CD4-positive, alpha-beta T cell treated with Interleukin-15 for 1 hour (primary cell): ENCODE data around the gene PPP1R9A.
"Not testable (repeated sequence)": the region's sequence is repeated elsewhere in the genome, so short reads cannot be mapped to it uniquely, and the experiment has no call there.

ENCODE experiments used
- DNase-seq: peaks from one replicate; pipeline ENCODE4 v3.0.0-alpha.2; 2020

The PPP1R9A gene

DNA sequence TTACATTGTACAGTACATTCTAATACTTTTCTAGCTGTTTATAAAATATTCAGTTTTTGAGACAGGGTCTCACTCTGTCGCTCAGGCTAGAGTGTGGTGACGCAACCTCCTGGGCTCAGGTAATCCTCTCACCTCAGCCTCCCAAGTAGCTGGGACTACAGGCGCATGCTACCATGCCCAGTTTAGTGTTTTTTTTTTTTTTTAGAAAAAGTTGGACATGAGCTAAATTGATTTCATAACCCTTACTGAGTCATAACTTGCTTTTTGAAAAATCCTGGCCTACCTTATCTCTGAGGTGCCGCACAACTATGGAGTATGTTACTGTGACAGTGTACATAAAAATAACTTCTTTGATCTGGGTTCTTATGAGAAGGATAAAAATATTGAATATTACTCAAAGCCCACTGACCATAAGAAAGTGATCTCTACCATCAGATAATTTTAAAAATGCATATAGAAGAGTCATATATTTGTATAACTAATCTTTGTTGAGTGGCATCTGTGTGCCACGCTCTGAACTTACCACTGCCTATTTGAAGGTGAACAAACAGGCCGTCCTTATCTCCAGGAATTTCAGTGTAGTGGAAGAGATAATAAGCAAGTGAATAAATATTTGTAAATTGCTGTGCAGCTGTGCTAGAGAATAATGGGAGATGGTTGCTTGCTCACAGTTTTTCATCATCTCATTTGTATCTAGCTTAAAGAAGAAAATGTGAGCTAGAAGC lies 73.2 kb downstream of the PPP1R9A start:
- no peak for DNase-seq

DNA sequence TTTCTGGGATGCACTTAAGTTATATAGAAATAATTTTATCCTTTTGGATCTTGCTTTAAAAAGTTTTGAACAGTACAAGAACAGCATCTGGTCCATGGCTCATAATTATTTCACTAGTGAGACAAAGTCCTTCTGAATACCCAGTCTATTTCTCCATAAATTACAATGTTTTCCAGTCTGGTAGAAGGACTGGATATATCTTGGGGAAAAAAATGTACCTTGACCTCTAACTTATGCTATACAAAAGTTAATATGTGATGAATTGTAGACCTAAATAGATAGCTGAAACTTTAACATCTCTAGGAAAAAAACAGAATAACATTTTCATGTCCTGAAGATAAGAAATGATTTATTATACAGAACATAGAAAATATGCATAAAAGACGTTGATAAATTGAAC lies 88.5 kb downstream of the PPP1R9A start:
- DNase-seq = no peak

- no peak for DNase-seq
These were observed 89.0 kb downstream of the PPP1R9A start for GRCh38 chr7:94996369-94996768.

DNA sequence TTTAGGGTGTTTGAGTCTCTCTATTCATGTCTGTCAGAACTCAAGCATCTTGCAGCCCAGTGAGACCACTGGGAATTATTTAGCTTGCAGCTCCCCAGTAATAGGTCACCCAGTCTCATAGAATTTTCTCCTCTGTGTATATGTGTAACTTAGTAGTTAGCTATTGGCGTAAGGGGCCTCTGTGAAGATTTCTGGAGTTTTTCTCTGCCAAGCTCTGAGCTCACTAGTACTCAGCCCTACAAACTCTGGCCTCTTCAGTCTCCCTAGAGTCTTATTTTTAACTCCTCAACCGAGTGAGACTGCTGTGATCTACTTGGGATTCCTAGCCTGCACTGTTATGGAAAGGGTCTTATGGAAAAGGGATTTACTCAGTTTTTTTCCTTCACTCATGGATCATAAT lies 90.2 kb downstream of the PPP1R9A start:
- no peak for DNase-seq

- DNase-seq = no peak
These were observed 91.1 kb downstream of the PPP1R9A start for GRCh38 chr7:94998266-94999068.

DNA sequence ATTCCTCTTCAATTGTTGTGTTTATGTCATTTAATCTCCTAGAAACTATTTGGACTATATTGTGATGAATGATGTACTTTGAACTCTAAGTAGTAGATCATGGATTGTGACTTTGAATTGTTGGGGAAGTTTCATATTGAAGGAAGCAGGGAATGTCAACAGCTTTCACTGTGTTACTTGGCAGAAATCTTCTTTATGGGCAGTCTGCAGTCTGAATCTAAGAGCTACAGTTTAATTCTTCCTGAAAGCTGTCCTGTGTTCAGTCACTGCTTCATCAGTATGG lies 91.6 kb downstream of the PPP1R9A start:
- no peak for DNase-seq

- DNase-seq = not testable (repeated sequence)
These were observed 92.2 kb downstream of the PPP1R9A start for GRCh38 chr7:94999601-95000000.

- DNase-seq = no peak
These were observed 93.9 kb downstream of the PPP1R9A start for GRCh38 chr7:95001258-95001657.

DNA sequence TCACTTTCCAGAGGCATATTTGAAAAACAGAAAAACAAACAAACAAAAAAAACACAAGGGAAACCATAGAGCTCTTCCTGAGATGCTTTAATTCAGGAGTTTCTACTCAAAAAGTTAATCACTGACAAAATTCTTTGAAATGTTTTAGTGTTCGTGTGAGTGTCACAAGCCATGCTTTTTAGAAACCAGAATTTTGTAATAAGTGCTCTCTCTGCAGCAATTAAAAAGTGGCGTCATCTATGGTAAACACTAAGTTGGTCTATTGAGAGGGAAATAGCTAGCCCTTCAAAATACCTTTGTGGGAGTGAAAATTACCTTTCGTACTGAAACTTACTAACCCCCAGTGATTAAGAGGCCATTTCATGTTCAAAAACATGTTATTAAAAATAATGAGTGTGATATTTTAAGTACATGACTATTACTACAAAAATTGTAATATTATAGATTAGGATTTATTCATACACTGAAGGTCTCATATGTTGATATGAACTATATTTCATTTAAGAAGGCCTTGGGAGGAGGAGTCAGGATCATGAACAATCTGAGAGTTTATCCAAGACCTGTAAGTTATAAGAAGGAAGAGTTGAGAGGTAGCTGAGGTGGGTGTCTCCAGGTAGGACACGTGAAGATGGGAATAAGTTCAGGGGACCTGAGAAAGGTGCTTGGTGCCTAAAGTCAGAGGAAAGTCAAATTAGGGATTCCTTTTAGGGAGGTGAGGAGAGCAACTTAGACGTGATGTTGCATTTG lies 94.6 kb downstream of the PPP1R9A start:
- no peak for DNase-seq

- DNase-seq = no peak
These were observed 95.4 kb downstream of the PPP1R9A start for GRCh38 chr7:95002775-95003174.

DNA sequence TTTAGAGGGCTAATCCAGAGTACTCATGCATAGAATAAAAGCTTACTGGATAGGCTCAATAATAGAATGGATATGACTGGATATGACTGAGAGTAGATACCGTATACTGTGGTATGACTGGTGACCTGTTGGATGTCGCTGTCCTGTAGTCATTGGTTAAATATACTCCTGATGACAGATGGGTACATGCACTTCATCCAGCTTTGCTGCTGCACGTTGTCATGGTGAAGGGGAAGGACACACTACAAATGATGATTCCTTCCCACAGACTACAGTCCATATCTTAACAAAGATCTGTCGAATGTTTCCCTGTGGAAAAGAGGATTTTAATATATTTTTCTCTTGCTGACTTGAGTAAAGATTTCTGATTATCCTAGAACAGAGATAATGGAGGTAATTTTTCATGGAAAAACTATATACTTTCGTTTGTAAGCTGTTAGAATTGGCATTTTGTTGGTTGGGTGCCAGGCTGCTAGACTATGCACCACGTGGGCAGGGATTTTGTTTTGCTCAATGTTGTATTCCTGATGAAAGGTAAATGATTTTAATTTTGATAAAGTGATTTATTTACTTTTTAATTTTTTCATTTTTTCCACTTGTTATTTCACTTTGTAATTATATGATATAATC lies 97.3 kb downstream of the PPP1R9A start:
- DNase-seq = no peak

DNA sequence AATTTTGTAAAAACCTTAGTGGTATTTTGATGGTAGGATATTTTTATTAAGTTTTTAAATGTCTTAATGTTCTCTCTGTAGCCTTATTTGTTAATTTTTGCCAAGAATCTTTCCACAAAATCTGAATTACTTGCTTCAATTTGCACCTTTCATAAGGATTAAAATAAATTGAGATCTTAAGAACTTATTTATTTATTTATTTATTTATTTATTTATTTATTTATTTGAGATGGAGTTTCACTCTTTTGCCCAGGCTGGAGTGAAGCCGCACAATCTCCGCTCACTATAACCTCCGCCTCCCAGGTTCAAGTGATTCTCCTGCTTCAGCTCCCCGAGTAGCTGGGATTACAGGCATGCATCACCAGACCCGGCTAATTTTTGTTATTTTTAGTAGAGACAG lies 98.6 kb downstream of the PPP1R9A start:
- no peak for DNase-seq

DNA sequence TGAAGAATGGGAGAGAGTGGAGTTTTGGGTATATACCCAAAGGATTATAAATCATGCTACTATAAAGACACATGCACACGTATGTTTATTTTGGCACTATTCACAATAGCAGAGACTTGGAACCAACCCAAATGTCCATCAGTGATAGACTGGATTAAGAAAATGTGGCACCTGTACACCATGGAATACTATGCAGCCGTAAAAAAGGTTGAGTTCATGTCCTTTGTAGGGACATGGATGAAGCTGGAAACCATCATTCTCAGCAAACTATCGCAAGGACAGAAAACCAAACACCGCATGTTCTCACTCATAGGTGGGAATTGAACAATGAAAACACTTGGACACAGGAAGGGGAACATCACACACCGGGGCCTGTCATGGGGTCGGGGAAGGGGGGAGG lies 101.4 kb downstream of the PPP1R9A start:
- DNase-seq = not testable (repeated sequence)

DNA sequence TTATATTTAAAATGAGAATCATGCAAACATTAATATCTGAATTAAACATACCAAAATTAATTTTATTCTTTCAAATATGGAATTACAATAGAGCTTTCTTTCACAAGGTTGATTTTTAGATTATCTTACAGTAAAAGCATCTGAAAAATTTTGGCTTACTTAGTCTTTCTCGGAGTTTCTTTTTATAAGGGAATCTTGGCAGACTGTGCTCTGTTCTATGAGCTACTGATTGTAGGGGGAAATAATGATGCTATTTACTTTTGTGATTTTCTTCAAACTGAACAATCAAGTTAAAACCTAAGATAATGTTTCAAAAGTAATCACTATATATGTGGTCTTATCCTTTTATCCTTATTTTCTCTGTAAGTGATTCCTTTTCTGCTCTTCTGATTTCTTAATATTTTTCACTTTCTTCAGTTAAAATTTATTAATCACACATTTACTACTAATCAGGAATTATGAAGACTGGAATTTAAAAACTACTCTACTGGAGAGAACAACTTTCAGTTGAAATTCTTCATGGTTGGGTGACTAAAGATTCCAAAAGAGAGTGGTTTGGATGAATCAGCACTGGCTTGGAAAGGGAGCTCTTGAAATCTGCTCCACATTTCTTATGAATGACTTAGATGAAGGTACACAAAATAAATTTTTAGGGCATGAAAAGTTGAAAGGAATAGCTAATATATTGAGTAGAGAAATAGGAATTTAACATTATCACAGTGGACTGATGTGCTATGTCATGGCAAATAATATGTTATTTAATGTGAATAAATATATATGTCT lies 103.9 kb downstream of the PPP1R9A start:
- DNase-seq = no peak

DNA sequence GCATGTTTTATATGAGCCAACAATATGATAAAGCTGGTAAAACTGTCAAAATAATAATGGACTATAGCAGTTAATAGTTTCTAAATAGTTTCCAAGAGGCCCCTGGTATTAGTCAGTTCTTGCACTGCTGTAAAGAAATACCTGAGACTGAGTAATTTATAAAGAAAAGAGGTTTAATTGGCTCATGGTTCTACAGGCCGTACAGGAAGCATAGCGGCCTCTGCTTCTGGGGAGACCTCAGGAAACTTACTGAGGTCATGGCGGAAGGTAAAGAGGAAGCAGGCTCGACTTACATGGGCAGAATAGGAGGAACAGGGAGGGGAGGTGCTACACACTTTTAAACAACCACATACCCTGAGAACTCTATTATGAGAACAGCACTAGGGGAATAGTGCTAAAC lies 104.6 kb downstream of the PPP1R9A start:
- no peak for DNase-seq

GRCh38 chr7:95018021-95018420 lies 110.6 kb downstream of the PPP1R9A start:
- no peak for DNase-seq

GRCh38 chr7:95026018-95026417 lies 118.6 kb downstream of the PPP1R9A start:
- no peak for DNase-seq

- DNase-seq = no peak
These were observed 119.2 kb downstream of the PPP1R9A start for GRCh38 chr7:95026421-95027072.

DNA sequence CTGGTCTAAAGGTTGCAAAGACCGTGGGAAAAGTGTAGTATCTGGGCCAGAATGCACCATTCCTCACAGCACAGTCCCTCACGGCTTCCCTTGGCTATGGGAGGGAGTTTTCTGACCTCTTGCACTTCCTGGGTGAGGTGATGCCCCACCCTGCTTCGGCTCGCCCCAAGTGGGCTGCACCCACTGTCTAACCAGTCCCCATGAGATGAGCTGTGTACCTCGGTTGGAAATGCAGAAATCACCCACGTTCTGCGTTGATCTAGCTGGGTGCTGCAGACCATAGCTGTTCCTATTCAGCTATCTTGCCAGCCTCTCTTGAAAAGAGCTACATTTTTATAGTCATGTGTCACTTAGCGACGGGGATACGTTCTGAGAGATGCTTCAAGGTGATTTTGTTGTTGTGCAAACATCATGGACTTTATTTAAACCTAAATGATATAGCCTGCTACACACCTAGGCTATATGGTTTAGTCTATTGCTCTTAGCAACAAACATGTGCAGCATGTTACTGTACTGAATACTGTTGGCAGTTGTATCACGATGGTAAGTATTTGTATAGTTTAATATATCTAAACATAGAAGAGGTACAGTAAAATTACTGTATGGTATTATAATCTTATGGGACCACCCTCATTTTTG lies 120.0 kb downstream of the PPP1R9A start:
- DNase-seq = no peak

GRCh38 chr7:95028683-95029082 lies 121.3 kb downstream of the PPP1R9A start:
- DNase-seq = no peak

- DNase-seq = no peak
These were observed 127.9 kb downstream of the PPP1R9A start for GRCh38 chr7:95035295-95035694.

DNA sequence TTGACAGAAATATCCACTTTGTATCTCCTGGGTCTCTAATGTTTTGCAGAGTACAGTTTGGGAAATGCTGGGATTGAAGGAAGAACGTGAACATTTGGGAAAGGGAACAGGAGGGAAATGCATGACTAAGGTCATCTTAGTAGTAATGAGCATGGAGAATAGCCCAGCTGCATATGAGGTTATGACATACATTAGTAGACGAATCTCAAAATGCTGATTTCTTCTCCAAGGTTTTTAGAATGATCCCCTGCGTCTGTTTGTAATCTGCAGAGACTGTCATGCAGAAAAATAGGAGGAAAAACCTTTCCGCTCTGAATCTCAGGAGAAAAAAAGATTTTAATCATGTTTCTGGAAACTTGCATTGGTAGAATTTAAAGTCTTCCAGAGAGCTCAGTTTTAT lies 133.6 kb downstream of the PPP1R9A start:
- DNase-seq = no peak
